Uterus (tissue), 4 donors: Measurements from ENCODE around the gene GARIN6. TPM values are rescaled to one million over a fixed set of nuclear protein-coding genes. Genes with fewer than 3 reads are reported as not detected.

Experiments used
- DNase-seq, 2 donors: peaks; one replicate each; pipeline ENCODE4 v3.0.0-alpha.2; 2019 to 2020
- H3K27ac ChIP-seq, 2 donors: fragments of 200-600 bp; sonication (generic); 1 replicate in 1 of 2; 2 replicates in 1 of 2; pipeline ENCODE4 v1.5.1; 2016 to 2018
- H3K27me3 ChIP-seq, 2 donors: fragments of 200-600 bp; sonication (generic); one replicate each; pipeline ENCODE4 v1.5.1; 2018 to 2019; ENCODE audit warnings: control low read depth in 1 of 2
- H3K36me3 ChIP-seq, 2 donors: fragments of 200-600 bp; sonication (generic); one replicate each; pipeline ENCODE4 v1.5.1; 2019; ENCODE audit warnings: control low read depth in 1 of 2
- H3K4me1 ChIP-seq, 2 donors: fragments of 200-600 bp; sonication (generic); one replicate each; pipeline ENCODE4 v1.5.1; 2018 to 2019; ENCODE audit warnings: control low read depth in 1 of 2
- H3K4me3 ChIP-seq, 2 donors: fragments of 200-600 bp; sonication (generic); 1 replicate in 1 of 2; 2 replicates in 1 of 2; pipeline ENCODE4 v1.5.1; 2018 to 2019; ENCODE audit warnings: mild to moderate bottlenecking in 1 of 2
- H3K9me3 ChIP-seq, 2 donors: fragments of 200-600 bp; sonication (generic); one replicate each; pipeline ENCODE4 v1.5.1; 2019; ENCODE audit warnings: control low read depth in 1 of 2
- CTCF ChIP-seq, 4 experiments: fragments of 200-600 bp in 2 of 4; fragments of 450-650 bp in 2 of 4; sonication (generic) in 2 of 4; IDR thresholded peaks; one replicate each; pipeline ENCODE4 v1.5.1; 2016 to 2019; ENCODE audit warnings: antibody characterized with exemption in 4 of 4, mild to moderate bottlenecking in 2 of 4, moderate library complexity in 1 of 4
- POLR2A ChIP-seq, 2 donors: fragments of 450-650 bp; IDR thresholded peaks; one replicate each; pipeline ENCODE4 v1.6.1; 2016; ENCODE audit warnings: antibody characterized with exemption in 2 of 2, mild to moderate bottlenecking in 1 of 2, moderate library complexity in 1 of 2
- intact Hi-C: fragments of 100-400 bp; cut with DNase I; formaldehyde crosslinking; loops from one replicate; pipeline ENCODE4 v1.15.1; 2023; ENCODE audit warnings: low total_unique reads
- total RNA-seq, 4 donors: library from RNA; depleted of rRNA in 3 of 4; stranded (reverse); fragments of >200 nt in 3 of 4; gene quantifications; one replicate each; pipeline versions ENCODE4 v1.1.0 to v1.2.4, GENCODE V29; 2014 to 2023
- donor health status: DM: yes; HTN: yes; CAD: no.

Gene GARIN6
- total RNA-seq, 4 donors from 2014 or later: not detected

- H3K9me3 ChIP-seq: no peaks in the 10 kb centered on the region
- no peaks in the 10 kb centered on the region for H3K4me1 ChIP-seq
- H3K36me3 ChIP-seq: no peaks in the 10 kb centered on the region
- TF ChIP-seq CTCF (IDR thresholded peaks at IDR 0.05): no peak
- no peak for TF ChIP-seq POLR2A (IDR thresholded peaks at IDR 0.05)
- H3K27ac ChIP-seq: no peak overlapping the region
- H3K4me3 ChIP-seq: no peak overlapping the region
- intact Hi-C loops: no loop called here
- H3K27me3 ChIP-seq: no peaks in the 10 kb centered on the region
- DNase-seq: no peak
Observed at GRCh38 chr12:99644629-99645028, 2.9 kb upstream of the GARIN6 start.

GRCh38 chr12:99648183-99648582 lies 630 bp downstream of the GARIN6 start:
- Histone ChIP-seq H3K36me3 (no peaks in the 10 kb centered on the region), H3K4me1 (no peaks in the 10 kb centered on the region), H3K27ac (no peak overlapping the region), H3K27me3 (no peaks in the 10 kb centered on the region), H3K4me3 (no peak overlapping the region), H3K9me3 (no peaks in the 10 kb centered on the region)
- TF ChIP-seq CTCF (IDR thresholded peaks at IDR 0.05): no peak
- no peak for TF ChIP-seq POLR2A (IDR thresholded peaks at IDR 0.05)
- intact Hi-C loops: no loop called here
- DNase-seq: no peak

- no peaks in the 10 kb centered on the region for H3K4me1 ChIP-seq
- no peak overlapping the region for H3K27ac ChIP-seq
- H3K36me3 ChIP-seq: no peaks in the 10 kb centered on the region
- intact Hi-C loops: no loop called here
- no peak for TF ChIP-seq CTCF (IDR thresholded peaks at IDR 0.05)
- no peak for TF ChIP-seq POLR2A (IDR thresholded peaks at IDR 0.05)
- H3K4me3 ChIP-seq: no peak overlapping the region
- no peak for DNase-seq
- H3K27me3 ChIP-seq: no peaks in the 10 kb centered on the region
- H3K9me3 ChIP-seq: no peaks in the 10 kb centered on the region
Observed at GRCh38 chr12:99649551-99649950, 2.0 kb downstream of the GARIN6 start.

- no peaks in the 10 kb centered on the region for H3K36me3 ChIP-seq
- H3K27me3 ChIP-seq: no peaks in the 10 kb centered on the region
- H3K9me3 ChIP-seq: no peaks in the 10 kb centered on the region
- intact Hi-C loops: no loop called here
- H3K4me3 ChIP-seq: no peak overlapping the region
- no peaks in the 10 kb centered on the region for H3K4me1 ChIP-seq
- H3K27ac ChIP-seq: no peak overlapping the region
- TF ChIP-seq POLR2A (IDR thresholded peaks at IDR 0.05) (no peak), CTCF (IDR thresholded peaks at IDR 0.05) (peak in 2 of 4 experiments; percentile 6 to 13)
- DNase-seq: no peak
Observed at GRCh38 chr12:99658671-99659349, 11.3 kb downstream of the GARIN6 start.

- no peaks in the 10 kb centered on the region for H3K36me3 ChIP-seq
- H3K27me3 ChIP-seq: no peaks in the 10 kb centered on the region
- intact Hi-C loops: no loop called here
- H3K9me3 ChIP-seq: no peaks in the 10 kb centered on the region
- TF ChIP-seq POLR2A (IDR thresholded peaks at IDR 0.05): no peak
- no peak for TF ChIP-seq CTCF (IDR thresholded peaks at IDR 0.05)
- H3K27ac ChIP-seq: no peak overlapping the region
- DNase-seq: no peak
- no peak overlapping the region for H3K4me3 ChIP-seq
- H3K4me1 ChIP-seq: no peaks in the 10 kb centered on the region
Observed at GRCh38 chr12:99670635-99671034, 23.1 kb downstream of the GARIN6 start.
